Hematopoietic multipotent progenitor cell treated with erythropoietin and hydrocortisone succinate and interleukin-3 and kit ligand, for 8 days (in vitro differentiated cells): Measurements from ENCODE around the gene CDK5RAP2.
"Not testable (repeated sequence)": the region's sequence is repeated elsewhere in the genome, so short reads cannot be mapped to it uniquely, and the experiment has no call there.

Experiments used
- DNase-seq: peaks from one replicate; pipeline ENCODE4 v3.0.0-alpha.2; 2015

CDK5RAP2 gene

DNA sequence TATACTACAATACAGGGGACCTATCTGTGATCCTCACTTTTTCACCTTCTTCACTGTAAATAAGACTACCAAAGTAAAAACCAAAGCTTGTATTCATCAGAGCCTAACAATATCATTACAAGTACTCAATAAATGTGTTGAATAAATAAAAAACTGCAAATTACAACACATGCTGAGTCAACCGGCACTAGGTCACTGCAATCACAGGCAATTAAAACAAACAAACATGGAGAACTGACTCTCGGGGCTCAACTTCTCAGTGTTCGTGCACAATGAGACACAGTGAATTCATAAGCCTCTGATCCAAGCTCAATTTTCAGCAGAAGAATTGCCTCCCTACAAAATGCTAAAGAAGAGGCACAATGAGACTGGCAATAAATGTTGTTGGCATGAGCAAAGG is 69.2 kb downstream of the CDK5RAP2 start:
- no peak for DNase-seq

DNA sequence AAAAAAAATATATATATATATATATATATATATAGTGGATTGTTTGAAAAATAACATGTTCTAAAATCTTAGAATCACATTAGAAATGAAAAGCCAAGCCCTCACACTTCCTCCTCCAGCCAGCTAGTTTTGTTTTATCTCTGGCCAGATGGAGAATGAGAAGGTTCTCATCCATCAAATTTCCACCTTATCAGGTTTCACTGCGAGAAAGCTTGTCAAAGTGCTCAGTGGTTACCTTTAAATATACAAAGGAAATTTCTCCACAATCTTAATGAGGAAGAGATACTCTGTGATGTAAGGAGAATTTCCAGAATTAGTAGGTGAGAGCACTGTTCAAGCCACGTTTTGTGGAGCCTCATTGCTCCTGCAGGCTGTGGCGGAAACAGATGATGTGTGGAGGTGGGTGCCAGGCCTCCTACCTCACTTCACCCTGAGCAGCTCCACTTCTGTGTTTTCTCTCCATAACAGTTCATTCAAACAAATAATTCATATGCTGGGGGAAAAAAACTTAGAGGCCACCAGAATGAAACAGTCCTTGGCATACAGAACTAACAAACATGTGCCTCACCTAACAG is 71.9 kb downstream of the CDK5RAP2 start:
- DNase-seq: peak; percentile 26

DNA sequence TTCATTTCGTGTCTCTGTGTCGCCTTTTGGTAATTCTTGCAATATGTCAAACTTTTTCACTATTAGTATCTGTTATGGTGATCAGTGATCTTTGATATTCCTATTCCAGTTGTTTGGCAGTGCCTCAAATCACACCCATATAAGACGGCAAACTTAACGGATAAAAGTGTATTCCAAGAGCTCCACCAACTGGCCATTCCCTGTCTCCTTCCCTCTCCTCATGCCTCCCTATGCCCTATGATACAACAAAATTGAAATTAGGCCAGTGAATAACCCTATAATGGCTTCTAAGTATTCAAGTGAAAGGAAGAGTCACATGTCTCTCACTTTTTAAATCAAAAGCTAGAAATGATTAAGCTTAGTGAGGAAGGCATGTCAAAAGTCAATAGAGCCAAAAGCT is 74.8 kb downstream of the CDK5RAP2 start:
- no peak for DNase-seq

DNA sequence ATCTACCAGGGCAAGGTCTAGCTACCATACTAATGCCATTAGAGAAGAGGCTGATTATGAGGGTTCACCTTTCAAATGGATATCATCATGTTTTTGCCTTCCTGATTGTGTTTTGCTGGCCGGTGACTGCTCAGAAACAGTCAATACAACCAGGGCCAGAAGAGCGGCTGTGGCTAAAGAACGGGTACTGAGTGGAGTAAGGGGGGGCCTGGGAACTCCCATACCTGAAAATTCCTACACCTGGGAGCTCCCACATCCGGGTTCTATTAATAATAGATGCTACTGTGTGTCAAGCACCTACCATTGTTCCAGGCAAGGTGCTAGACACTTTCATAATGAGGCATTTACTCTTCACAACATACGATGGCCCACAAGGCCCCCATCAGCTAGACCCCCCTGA is 79.2 kb downstream of the CDK5RAP2 start:
- DNase-seq: no peak

DNA sequence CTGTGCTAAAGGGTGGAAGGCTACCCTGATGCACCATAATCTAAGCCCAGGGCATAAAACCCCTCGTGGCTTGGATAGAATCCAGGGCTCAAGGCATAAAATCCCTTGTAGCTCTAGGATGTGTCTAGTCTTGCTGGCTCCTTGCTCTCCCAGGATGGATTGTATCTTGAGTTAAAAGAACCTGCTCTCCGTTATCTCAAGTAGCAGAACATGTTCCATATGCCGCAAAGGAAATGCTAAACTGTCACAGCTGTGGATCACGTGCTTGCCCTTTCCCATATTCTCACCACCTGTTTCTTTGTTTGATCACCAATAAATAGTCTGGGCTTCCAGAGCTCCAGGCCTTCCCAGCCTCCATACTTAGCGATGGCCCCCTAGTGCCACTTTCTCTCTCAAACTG is 82.1 kb downstream of the CDK5RAP2 start:
- DNase-seq: peak; percentile 39

DNA sequence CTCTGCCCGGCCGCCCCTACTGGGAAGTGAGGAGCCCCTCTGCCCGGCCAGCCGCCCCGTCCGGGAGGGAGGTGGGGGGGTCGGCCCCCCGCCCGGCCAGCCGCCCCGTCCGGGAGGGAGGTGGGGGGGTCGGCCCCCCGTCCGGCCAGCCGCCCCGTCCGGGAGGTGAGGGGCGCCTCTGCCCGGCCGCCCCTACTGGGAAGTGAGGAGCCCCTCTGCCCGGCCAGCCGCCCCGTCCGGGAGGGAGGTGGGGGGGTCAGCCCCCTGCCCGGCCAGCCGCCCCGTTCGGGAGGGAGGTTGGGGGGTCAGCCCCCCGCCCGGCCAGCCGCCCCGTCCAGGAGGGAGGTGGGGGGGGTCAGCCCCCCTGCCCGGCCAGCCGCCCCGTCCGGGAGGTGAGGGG is 83.5 kb downstream of the CDK5RAP2 start:
- not testable (repeated sequence) for DNase-seq

DNA sequence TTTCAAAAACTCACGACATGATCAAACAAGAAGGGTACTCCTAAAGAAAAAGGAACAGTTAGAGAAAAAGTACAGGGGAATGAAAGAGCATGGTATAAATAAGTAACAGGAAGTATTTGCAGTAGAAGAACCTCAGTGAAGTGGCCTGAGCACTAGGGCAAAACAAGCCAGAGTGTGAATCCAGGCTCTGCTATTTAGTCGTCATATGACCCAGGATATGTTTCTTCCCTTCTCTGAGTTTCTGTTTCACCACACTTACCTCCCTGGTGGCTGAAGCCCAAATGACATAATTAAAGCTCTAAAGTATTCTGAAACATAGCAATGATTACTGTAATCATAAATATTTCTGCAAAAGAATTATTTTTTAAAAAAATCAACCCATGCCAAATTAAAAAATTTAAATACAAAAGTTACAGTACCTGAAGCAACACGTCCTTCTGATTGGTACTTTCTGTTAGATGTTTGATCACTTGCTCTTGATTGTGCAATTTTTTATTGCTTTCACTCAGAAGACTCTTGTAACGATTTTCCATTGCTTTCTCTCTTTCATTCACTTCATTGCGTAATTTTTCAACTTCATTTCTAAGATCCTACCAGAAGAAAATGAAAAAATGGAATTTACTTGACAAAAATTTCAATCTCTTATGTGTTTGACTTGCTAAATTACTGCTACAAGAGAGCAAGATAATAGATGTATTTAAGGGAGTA is 88.9 kb downstream of the CDK5RAP2 start:
- DNase-seq: no peak

DNA sequence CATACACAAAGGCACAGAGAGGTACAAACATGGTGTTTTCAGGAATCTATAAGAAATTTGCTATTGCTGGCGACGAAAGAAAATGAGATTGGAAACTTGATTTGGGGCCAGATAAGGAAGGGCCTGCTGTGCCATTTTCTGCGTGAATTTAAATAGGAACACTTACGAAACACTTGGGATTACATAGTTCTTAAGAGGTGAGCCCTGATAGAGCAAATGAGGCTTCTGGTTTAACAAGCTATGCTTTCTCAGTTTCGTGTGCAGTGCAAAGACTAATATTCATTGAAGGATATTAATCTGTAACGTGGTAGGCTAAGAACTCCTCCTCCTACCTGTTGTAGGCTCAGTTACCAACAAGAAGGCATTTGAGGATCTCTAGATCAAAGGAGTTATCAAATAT is 93.1 kb downstream of the CDK5RAP2 start:
- no peak for DNase-seq

DNA sequence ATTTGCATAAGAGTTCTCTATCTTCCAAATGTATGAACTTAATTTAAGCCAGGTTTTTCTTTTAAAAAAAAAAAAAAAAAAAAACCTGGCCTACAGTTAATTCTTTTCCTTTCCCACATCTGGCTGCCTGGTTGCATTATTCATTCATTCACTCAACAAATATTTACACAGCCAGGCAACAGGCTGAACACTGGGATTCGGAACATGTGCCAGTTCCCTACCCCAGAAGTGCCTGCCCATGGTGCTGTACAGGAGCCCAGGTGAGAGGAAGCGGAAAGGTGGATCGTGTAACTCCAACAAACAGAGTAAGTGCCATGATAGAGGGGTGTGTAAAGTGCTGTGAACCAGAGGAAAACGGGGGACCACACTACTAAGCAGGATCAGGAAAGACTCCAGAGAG is 93.6 kb downstream of the CDK5RAP2 start:
- DNase-seq: no peak

DNA sequence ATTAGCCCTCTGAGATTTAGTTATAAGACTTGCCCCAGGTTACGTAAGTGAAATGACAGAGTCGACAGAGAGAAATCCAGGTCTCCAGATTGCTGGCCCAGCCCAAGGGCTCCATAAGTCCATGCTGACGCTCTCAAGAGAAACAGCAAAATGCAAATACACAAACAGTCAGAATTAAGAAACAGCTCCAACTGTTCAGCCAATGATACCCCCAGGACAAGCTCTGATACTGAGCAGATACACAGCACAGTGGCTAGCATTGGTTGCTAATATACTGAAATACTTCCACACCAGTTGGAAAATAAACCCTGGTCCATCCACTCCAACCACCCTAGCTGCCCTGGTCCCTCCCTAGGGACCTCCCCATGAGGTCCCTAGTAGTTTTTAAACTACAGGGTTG is 94.2 kb downstream of the CDK5RAP2 start:
- DNase-seq: no peak

DNA sequence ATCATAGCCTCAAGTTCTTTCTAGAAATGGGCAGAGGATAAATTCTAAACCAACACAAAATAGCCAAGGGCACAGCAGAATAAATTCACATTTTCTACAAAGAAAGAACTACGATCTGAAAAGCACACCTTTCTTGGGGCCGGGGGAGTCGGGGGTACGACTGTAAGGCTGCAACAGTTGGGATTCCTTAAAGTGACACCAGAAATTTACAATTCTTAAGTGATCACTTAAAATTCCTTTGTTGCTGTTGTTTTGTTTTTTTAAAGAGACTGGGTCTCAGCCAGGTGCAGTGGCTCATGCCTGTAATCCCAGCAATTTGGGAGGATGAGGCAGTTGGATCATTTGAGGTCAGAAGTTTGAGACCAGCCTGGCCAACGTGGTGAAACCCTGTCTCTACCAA is 95.8 kb downstream of the CDK5RAP2 start:
- DNase-seq: no peak

DNA sequence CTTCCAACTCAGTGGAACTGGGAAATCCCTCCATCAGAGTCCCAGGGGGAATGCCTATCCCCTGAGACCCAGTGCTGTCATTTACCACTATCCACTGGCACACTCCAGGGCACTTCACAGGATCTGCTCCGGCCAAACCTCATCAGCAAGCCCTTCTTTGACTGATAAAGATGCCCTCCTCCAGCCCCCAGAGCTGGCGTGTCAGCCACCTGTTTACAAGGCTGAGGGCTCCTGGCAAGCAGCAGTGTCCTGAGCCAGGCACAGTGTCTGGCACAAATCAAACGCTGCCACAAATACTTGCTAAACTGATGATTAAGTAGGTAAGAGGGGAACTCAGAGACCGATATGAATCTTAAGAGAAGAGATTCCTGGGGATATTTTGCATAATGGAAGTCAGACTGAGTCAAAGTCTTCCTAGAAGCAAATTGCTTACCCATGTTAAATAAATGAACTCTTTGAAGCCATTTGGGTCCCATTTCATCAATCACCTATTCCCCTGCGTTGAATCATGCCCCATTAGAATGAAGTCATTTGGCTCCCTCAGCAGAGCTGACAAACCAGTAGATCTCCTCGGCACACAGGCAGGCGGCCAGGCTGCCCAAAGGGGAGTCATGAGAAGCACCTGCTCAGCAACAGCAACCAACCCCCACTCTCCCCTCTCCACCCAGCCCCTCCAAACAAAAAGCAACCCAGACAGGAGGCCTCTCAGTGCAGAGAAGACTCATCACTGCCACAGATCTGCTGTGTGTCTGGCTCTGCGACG is 97.4 kb downstream of the CDK5RAP2 start:
- no peak for DNase-seq

DNA sequence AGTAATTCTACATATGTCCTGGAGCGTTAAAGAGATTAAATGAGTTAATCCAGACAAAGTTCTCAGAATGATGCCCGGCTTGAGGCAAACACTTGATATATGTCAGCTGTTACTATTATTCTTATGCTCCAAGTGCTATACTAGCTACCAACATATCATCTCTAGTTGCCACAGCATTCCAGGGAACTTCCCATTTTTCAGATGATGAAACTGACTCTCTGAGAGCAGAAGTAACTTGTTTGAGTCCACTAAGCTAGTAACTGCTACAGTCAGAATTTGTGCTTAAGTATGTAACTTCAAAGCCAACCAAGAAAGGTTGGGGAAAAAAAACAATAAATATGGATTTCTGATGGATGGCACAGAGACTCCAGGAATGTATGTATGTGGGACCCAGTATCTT is 98.1 kb downstream of the CDK5RAP2 start:
- no peak for DNase-seq

DNA sequence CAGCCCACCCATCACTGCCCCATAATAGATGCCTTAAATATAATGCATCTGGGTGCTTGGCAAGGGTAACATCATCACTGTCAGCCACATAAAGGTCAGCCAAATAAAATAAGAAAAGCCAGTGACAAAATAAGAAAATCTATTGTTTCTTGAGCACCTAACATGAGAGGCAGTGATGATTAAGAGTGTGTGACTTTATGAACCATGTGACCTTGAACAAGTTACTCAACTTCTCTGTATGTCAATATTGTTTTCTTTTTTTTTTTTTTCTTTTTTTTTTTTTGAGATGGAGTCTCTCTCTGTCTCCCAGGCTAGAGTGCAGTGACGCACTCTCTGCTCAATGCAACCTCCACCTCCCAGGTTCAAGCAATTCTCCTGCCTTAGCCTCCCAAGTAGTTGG is 98.7 kb downstream of the CDK5RAP2 start:
- no peak for DNase-seq

DNA sequence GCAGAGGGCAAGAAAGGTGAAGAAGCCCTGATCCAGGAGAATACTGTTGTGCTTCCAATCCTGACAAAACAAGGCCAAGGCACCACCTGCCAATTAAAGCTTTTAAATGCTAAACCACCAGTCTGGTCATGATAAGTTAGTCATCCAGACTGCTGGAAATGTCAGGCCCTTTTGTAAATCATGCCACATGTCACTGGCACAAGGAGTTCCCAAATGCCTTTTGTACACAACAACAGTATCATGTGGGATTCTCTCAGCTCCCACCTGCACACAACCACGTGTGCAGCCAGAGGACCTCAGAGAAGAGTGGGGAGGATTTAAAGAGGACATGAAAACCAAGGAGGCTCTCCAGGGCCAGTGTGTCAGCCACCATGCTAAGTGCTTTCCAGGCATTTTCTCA is 99.3 kb downstream of the CDK5RAP2 start:
- no peak for DNase-seq

DNA sequence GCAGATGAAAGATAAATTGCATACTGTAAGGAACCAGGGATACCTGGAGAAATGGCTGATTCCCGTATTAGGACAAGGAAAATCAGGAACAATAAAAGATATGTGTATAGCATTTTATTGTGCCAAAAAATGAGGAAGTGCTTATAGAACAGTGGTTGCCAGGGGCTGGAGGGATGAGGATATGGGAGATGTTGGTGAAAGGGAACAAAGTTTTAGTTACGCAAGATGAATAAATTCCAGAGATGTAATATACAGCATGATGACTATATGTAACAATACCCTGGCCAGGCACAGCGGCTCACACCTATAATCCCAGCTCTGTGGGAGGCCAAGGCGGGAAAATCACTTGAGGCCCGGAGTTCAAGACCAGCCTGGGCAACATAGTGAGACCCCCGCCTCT is 101.8 kb downstream of the CDK5RAP2 start:
- DNase-seq: no peak

DNA sequence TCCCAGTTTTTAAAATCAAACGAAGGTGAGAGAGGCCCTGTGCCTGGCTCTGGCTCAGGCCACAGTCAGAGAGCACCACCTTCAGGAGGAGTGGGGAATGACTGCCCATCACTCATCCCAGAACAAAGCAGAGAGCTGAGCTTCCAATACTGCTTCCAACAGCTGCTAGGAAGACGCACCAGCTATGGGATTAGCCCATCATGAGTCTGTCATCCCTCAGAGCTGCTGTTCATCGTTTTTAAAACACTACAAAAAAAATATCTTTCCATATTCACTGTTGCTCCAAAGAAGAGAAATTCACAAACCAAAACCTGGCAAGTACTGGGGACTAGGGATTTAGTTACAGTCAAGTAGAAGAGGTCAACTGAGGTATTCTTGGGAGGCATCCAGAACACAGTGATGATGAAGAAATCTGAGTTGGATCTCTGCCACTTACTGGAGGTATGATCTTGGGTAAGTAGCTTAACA is 102.4 kb downstream of the CDK5RAP2 start:
- DNase-seq: peak; percentile 53

DNA sequence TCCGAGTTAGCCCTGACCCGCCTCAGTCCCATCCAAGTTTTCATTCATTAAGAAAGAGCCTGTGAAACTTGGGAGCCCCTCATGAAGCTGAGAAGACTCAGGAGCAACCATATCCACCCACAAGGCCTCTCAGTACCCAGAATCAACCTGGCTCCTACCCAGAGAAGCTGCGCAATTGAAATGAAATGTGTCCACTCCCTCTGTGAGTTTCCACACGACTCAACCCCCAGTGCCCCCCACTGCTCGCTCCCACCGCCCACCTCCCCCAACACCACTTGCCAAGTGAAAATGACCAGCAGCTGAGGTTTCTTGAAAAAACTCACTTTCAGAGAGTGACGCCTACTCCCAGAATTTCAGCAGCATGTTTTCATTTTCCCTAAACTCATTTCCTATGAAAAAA is 104.6 kb downstream of the CDK5RAP2 start:
- DNase-seq: no peak

DNA sequence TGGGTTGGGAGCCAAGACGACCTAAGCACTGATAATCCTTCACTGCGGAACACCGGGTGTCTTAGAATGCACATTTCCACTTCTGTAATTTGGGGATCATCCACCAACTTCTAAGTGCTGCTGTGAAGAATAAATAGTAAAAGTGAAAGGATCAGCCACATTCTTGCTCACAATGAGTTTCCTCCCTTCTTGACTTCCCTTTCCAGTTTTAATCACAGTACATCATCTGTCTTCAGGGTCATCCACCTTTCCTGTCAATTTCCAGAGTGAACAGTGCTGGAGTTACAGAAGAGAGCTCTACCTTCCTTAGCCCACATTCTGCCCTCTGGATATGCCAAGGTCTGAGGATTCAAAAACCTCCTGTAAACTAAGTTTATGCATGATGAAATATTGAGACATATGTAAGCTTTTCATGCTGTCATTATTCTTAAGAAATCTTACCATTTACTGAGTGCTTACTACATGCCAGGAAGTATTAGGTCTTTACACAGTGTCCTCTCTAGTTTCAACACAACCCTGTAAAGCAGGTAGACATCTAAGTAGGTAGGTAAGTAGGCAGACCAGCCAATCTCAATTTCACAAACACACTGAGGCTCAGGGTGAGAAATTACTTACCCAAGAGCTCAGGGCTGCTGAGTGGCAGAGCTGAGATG is 105.2 kb downstream of the CDK5RAP2 start:
- no peak for DNase-seq

DNA sequence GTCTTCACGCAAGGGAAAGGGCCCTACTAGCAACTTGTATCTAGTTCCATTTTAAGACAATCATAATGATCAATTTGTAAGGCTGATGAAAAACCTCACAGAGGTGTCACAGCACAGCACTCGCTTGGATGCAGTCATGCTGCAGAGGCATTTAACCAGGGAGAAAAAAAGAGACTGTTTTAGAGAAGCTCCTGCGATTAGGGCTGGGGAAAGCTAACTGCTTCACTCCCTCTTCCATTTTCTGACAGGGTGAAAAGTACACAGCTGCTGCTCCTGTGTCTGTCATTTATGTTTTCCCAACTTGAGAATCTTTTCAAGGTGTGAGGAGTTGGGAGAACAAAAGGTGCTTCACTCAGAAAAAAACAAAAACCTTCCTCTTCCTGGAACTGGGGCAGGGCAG is 106.4 kb downstream of the CDK5RAP2 start:
- no peak for DNase-seq

DNA sequence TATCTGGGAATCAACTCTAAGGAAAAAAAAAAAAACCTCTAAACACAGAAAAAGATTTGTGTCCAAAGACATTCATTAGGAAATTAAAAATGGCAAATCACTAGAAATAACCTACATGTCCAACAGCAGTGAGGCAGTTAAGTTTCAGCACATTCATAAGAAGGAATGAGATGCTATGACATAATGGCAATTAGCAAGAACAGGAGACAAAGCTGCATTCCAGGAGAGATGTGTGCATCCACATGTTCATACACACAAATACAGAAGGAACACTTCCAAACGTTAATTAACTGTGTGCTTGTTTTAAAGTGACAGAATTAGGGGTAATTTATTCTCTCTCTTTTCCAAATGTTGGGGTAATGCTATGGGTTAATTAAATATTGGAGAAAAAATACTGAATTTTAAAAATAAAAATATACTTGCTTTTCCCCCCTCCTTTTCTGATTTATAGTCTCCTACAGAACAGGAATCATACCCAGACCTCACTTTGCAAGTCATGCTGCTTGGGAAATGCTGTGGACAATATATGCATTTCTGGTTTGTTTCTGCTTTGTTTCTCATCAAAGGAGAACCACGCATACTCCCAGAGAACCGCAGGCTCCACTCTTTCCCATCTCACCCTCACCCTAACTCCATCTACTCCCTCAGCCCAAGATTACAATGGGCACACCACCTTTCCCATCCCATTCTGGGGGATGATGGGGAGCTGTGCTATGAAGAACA is 114.1 kb downstream of the CDK5RAP2 start:
- no peak for DNase-seq

DNA sequence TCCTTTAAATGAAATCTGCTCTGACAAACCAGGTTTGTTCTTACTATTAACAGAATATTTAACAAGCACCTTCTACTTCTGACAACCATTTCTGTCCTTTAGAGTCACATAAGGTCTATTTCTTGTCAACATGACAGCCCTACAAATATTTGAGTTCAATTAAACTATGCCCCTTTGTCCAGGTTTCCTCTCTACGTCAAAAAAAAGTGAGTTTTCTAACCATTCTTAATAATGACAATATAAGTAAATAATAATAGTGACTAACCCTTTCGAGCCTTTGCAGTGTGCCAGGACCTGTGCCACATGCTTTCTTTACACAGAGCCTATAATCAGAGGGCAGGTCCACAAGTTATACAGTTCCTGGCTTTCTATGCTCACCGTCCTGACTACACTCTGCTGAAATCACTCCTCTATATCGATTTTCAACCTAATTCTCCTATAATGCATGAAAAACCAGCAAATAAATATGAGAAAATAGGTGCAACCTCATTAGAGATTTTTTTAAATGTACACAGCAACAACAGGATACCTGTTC is 115.0 kb downstream of the CDK5RAP2 start:
- DNase-seq: no peak
